AG08396 (cell line): Measurements from ENCODE around the gene IL22RA2.

Experiments used
- DNase-seq: peaks from one replicate; pipeline ENCODE4 v3.0.0; 2012; ENCODE audit warnings: low spot score, mixed read lengths

The IL22RA2 gene

GRCh38 chr6:137197684-137198645, 24.5 kb upstream of the IL22RA2 start:
- DNase-seq: no peak

GRCh38 chr6:137193256-137194070, 20.0 kb upstream of the IL22RA2 start:
- DNase-seq: no peak

GRCh38 chr6:137192821-137193220, 19.4 kb upstream of the IL22RA2 start:
- DNase-seq: no peak

DNA sequence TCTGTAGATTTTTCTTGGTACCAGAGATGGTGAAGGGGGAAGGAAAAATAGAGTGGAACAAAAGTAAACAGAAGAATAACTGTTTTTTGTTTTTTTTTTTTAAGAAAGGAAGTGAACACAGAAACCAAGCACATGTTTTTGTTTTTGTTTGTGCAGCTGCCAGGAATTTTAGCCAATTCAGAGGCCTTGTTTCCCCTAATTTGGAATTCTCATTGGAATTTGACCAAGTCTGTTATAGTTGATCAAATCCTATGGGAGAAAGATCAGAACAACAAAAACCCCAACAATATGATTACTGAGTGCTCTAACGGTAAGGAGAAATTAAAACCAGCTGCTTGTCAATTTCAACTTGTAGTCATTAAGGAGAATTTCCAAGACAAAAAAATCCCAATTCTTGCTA, 18.2 kb upstream of the IL22RA2 start:
- no peak for DNase-seq

DNA sequence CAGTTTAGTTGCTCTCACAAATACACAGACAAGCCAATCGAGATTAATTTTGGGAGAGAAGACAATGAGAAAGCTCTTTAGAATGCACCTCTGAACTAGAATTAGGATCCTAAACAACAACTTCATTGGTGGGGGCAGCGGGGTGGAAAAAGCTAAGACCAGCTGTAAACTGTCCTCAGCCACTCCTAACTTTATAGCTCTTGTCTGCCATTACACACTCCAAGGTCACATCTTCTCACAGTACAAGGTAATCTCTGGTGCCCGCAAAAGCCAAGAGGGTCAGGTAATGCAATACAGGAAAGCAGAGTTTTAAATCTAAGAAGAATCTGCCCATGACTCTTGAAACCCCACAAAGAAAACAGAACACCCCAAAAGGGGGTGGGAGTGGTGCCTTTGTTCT, 17.8 kb upstream of the IL22RA2 start:
- no peak for DNase-seq

GRCh38 chr6:137190583-137191094, 17.2 kb upstream of the IL22RA2 start:
- no peak for DNase-seq

- no peak for DNase-seq
These were observed 15.4 kb upstream of the IL22RA2 start for GRCh38 chr6:137188855-137189254.

GRCh38 chr6:137185290-137185689, 11.8 kb upstream of the IL22RA2 start:
- no peak for DNase-seq

- DNase-seq: no peak
These were observed 9.2 kb upstream of the IL22RA2 start for GRCh38 chr6:137182654-137183073.

DNA sequence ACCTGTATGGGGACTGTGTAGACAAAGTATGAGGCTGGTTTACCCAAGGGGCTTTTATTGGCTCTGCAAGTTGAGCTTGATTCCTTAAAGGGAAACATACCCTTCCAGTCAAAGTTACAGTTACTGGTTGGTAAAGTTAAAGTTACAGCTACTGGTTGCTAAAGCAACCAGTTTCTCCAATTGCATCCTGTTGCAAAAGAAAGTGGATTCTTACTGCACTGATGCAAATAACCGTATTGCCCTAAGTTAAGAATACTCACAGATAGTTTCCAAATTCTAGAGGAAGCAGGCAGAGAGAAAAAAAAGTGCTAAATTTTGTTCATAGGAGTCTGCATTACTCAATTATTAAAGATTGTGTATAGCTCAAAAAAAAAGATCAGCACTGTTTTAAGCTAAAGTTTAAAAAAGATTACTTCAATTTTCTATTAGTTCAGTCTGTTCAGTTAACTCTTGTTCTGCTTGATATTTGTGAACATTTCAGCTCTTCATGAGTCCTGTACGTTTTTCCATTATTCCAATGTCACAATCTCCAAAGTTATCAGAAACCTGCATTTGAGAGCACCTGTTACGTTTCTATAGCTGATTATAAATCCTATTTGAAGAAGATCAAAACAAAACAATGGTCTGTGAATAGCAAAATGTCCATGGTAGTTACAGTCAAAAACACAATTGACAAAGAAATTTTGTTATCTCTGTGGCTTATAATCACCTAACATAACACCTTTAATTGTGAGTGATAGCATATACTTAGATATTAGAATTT, 8.6 kb upstream of the IL22RA2 start:
- DNase-seq: no peak

- DNase-seq: no peak
These were observed 4.2 kb upstream of the IL22RA2 start for GRCh38 chr6:137177611-137178010.

DNA sequence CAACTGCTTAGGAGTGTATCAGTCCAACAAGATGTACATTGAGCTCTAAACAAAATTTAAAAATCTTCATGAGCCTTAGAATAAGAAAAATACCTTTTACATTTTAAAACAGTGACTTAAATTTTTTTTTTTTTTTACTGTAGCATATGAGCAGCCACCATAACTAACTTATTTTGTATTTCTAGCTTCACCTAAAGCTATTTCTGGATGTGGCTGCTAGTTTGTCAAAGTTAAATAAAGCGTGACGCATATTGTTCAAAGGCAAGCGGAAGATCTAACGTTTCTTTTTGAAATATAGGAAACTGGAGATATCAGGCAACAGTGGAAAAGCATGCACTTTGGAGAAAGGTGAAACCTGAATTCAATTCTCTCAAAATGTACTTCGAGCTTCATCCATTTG, 3.3 kb upstream of the IL22RA2 start:
- no peak for DNase-seq

DNA sequence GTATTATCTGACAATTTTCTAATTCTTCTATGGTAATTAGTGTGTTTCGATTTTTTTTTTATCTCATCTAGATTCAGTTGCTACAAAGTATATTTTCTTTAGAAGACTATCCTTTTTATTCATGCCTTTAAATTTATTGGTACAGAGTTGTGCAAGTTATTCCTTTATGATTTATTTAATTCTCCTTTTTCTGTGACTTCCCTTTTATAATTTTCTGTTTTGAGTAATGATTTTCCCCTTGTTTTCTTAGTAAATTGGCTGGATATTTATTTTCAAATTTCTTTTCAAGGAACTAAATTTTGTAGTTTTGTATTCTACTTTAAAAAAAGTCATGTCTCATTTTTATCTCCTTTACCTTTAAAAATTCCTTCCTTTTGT, 2.4 kb upstream of the IL22RA2 start:
- DNase-seq: no peak

DNA sequence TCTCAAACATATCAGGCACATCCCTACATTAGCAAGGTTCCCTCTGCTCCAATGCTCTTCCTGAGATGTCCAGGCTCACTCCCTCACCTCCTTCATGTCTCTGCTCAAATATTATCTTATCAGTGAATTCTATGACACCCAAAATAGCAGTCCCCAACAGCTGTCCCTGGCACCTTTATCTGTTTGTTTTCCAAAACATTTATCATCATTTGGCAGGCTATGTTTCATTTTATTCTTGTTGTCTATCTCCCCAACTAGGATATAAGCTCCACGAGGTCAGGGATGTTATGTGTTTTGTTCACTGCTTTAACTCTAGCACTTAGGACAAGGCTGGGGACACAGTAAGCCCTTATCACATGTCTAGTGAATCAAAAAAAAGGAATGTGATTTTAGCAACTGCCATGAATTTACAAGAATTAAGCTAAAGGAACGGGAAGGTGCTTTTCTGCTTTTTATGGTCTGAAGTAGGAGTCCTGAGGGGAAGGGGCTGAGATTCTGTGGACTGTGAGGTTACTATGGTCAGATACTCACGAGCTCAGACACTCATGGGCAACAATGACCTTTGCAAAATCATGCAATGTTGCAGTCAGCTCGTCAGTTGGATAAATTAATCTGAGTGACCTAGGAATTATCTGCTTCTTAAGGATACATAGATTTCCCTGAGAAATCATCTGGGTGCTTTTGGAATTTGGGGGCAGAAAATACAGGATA, 1.9 kb upstream of the IL22RA2 start:
- no peak for DNase-seq

DNA sequence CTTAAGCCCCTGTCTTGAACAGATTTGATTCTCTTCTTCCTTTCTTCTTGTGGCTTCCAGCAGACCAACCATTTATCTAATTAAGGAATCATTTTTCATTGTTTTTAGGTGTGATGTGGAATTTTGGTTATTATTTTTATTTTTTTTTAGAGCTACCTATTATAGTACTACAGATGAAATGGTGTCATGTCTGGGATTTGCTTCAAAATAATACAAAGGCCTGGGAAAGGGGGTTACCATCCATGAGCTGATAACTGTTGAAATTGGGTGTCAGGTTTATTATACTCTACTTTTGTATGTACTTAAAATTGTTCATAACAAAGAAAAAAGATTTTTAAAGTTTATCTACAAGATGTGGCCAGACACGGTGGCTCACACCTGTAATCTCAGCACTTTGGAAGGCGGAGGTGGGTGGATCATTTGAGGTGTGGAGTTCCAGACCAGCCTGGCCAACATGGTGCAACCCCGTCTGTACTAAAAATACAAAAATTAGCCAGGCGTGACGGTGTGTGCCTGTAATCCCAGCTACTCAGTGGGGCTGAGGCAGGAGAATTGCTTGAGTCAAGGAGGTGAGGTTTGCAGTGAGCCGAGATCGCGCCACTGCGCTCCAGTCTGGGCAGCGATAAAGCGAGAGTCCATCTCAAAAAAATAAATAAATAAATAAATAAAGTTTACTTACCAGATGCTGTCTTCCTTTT, 561 bp downstream of the IL22RA2 start:
- DNase-seq: no peak

- no peak for DNase-seq
These were observed 1.4 kb downstream of the IL22RA2 start for GRCh38 chr6:137171824-137172733.

- DNase-seq: no peak
These were observed 2.4 kb downstream of the IL22RA2 start for GRCh38 chr6:137171053-137171374.

- DNase-seq: no peak
These were observed 3.0 kb downstream of the IL22RA2 start for GRCh38 chr6:137170266-137171052.
